Activated T-cell treated with anti-CD3 and anti-CD28 coated beads for 48 hours (primary cell): ENCODE results near the gene BDKRB1.
A peak's percentile ranks its signal among the peaks of the same experiment; 100 is the strongest.

Experiments
- DNase-seq: peaks from one replicate; pipeline ENCODE4 v3.0.0-alpha.2; 2020; ENCODE audit warnings: low read depth

BDKRB1 gene

GRCh38 chr14:96261772-96262655 is 6.0 kb downstream of the BDKRB1 start:
- DNase-seq: no peak

DNA sequence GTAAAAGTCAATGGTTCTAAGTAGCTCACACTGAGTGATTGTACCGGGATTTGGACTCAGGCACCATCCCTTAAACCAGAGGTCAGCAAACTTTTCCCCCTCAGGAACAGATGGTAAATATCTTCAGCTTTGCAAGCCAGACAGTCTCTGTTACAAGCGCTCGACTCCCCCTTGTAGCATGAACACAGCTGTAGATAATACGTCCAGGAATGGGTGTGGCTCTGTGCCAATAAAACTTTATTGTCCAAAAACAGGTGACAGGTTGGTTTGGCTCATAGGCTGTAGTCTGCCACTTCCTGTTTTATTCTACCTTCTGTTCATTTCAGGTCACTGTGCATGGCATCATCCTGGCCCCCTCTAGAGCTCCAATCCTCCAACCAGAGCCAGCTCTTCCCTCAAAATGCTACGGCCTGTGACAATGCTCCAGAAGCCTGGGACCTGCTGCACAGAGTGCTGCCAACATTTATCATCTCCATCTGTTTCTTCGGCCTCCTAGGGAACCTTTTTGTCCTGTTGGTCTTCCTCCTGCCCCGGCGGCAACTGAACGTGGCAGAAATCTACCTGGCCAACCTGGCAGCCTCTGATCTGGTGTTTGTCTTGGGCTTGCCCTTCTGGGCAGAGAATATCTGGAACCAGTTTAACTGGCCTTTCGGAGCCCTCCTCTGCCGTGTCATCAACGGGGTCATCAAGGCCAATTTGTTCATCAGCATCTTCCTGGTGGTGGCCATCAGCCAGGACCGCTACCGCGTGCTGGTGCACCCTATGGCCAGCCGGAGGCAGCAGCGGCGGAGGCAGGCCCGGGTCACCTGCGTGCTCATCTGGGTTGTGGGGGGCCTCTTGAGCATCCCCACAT is 7.6 kb downstream of the BDKRB1 start:
- no peak for DNase-seq

DNA sequence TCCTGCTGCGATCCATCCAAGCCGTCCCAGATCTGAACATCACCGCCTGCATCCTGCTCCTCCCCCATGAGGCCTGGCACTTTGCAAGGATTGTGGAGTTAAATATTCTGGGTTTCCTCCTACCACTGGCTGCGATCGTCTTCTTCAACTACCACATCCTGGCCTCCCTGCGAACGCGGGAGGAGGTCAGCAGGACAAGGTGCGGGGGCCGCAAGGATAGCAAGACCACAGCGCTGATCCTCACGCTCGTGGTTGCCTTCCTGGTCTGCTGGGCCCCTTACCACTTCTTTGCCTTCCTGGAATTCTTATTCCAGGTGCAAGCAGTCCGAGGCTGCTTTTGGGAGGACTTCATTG is 8.2 kb downstream of the BDKRB1 start:
- DNase-seq: no peak

DNA sequence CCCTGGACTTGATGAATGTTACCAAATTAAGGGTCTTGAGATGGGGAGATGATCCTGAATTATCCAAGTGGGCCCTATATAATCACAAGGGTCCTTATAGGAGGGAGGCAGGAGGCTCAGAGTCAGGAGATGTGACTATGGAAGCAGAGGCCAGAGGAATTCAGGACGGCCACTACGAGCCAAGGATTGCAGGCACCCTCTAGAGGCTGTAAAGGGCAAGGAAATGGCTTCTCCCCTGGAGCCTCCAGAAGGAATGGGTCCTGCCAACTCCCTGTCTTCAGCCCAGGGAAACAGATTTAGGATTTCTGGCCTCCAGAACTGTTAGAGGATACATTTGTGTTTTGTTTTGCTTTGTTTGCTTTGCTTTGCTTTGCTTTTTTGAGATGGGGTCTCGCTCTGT is 8.8 kb downstream of the BDKRB1 start:
- no peak for DNase-seq

DNA sequence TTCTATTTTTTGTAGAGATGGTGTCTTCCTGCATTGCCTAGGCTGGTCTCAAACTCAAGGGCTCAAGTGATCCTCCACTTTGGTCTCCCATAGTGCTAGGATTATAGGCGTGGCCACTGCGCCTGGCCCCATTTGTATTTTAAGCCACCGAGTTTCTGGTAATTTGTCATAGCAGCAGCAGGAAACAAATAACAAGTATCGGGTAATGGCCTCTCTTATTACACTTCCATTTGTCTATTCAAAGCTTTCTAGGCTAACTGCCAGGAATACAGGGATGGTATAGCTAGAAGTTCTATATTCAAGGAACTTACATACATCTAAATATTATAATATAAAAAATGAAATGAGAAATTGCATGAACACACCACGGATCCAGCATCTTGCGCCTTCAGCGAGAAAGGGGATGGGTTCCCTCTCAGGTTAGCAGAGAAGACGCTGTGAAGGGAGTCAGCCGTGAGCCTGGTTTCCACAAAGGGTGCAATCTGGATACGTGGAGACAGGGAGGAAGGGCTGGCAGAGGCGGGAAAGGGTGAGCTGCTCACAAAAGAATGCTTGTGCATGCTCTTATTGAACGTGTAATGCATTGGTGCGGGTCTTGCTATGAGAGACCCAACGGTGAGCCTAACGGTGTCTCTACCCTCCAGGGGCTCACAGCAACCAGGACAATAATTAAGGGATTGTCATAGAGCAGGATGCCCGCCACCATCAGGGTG is 9.5 kb downstream of the BDKRB1 start:
- no peak for DNase-seq

- no peak for DNase-seq
These were observed 11.3 kb downstream of the BDKRB1 start for GRCh38 chr14:96267336-96267735.

DNA sequence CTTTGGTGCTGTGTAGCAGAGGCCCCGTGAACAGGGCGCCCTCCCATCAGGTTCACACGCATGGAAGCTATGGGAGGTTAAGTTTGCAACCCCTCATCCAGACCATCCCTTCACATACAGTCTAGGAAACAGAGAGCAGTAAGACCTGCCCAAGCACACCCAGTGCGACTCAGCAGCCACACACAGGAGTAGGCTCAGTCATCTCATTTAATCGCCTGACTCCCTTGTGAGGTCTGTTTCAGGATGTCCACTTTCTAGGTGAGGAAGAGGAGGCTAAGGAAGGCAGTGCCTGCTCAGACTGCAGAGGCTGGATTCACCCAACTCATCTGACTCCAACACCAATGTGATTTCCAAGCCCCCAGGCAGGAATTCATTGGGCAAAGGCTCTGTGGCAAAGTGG is 11.9 kb downstream of the BDKRB1 start:
- DNase-seq: no peak

DNA sequence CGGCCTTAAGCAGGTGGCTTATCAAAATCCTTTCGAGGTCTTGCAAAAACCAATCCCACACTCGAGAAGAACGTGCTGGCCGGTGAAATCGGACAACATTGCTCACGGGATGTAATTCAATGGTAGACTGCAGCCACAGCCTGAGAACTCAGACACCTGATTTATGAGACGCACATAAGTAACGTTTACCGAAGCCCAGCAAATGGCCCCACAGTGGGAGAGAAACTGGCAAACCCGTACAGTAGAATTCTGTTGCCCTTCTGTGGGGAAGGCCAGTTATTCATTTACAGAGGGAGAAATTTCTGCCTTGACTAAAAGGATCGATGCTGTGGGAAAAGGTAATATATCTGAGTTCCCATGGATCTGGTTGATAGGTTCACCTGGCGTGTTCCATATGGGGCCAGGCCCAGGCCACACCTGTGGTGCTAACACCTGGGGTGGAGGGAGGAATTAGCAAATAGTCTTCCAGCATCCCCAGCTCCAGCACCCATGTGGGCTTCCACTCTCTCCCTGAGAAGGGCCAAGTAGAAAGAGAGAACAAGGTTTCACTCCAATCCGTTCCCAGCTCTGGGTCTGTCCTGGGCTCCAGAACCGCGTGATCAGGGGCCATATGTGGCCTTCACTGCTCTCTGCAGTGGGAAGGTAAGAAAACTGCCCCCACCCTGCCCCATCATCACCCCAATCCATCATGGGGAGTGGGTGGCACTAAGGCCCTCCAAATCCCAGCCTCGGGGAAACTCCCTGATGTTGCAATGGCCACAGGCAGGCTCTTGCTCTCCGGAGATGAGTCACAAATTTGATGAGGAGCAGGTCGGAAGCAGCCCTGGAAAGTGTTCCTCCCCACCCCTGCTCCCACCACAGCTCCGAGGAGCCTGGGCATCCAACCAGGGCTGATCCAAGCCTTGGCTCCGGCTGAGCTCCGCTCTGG is 12.7 kb downstream of the BDKRB1 start:
- DNase-seq: no peak

GRCh38 chr14:96269359-96269710 is 13.3 kb downstream of the BDKRB1 start:
- no peak for DNase-seq

GRCh38 chr14:96270565-96271420 is 14.8 kb downstream of the BDKRB1 start:
- no peak for DNase-seq

DNA sequence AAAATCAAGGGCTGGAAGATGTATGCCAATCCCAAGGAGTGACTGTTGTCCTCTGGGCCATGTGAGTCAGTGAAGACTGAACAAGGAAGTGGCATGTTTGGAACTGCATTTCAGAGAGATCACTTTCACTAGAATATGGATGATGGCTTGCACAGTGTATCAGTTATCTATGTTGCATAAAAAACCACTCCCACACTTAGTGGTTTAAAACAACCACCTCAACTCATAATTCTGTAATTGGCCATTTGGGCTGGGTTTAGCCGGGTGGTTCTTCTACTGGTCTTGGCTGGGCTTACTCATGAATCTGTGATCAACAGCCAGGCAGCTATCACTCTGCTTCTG is 15.4 kb downstream of the BDKRB1 start:
- no peak for DNase-seq

DNA sequence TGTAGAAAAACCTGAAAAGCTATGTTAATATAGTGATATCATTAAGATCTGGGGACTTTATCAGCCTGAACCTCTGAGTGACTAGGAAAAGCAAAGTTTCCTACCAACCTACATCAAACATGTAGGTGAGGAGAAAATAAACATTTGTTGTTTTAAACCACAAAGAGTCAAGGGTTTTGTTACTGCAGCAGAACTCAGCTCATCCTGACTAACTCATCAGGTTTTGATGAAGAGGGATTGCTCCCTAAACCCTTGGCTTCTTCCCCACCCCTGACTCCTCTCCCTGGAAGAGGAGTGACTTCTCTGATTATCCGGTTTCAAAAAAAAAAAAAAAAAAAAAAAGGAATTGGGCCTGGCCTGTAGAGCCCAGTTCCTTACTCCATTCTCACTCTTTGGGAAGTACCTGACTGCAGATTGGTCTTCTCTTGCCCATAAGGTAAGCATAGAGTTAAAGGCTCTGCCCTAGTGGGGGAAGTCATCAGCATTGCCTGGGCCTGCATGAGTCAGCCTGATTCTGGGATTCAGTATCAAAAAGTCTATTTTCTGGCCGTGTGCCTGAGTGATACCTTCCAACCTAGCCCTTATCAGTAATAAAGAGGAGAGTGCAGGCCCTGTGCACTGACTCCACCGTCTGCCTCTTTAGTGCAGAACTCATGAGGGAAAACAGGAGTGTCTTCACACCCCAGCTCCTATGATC is 16.9 kb downstream of the BDKRB1 start:
- no peak for DNase-seq

DNA sequence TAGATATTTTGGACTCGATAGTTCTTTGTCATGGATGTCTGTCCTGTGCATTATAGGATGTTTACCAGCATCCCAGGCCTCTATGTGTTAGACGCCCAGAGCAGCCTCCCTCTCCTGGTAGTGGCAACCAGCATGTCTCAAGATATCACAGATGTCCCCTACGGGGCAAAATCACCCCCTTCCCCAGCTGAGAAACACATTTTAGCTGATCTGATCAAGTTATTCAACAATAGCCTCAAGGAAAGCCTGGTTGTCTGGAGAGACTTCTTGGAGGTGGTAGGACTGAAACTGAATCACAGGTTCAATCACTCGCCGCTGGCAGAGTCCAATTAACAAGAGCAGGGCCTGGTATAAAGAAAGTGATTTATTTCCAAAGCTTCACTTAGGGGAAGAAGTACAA is 17.6 kb downstream of the BDKRB1 start:
- no peak for DNase-seq

DNA sequence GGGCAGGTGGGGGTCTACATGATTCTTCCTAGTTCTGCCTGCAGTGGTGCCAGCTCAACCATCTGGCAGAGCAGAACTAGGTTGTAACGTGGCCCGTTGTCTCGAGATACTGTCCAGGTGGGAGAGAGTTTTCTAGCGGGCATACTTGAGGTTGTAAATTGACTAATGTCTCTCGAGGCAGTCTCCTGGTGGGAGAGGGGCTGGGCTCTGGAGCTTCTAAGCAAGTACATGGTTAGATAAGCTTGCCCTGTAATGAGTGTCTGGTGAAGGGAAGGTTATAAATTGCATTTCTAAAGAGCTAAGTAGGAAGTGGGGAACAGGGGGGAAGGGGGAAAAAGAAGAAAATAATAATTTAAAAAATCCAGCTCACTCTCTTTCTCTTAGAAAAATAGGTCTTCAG is 18.1 kb downstream of the BDKRB1 start:
- DNase-seq: no peak

GRCh38 chr14:96274543-96274942 is 18.5 kb downstream of the BDKRB1 start:
- no peak for DNase-seq

DNA sequence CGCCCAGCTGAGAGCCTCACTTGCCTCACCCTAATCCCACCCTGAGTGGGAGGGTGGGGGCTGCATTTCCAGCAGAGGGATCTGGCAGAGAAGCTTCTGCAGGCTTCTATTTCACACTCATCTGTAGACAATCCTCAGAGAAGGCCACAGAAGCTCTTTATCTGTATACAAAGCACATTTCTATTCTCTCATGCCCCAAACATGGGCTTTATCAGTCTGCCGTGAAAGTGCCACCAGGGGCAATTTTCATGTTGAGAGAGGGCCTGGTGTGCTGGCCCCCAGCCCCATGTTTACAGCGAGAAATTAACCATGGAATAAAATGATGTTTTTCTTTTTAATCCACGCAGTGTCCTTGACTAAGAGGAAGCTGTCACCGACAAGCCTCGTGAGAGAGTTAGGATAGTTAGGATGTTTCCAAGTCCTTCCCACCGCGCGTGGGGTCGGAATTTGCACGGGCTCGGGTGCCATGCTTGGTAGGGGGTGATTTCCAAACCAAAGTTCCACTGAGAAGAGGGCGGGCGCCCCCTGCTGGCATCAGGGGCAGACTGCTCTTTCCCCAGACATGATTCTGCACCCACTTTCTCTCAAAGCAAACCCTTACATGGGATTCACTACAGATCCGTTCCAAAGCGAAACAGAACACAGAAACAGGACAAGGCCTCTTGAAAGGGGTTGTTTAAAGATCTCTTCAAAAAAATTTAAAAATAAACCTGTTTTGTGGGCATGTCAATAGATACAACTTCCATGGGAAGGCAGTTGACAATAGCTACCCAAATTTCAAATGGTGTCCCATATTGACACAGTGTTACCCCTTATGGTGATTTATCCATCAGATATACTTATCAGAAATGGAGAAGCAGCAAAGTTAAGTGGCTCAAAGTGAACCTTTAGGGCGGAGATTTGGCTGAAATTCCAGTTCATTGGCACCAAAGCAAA is 19.4 kb downstream of the BDKRB1 start:
- peak; percentile 62 for DNase-seq

DNA sequence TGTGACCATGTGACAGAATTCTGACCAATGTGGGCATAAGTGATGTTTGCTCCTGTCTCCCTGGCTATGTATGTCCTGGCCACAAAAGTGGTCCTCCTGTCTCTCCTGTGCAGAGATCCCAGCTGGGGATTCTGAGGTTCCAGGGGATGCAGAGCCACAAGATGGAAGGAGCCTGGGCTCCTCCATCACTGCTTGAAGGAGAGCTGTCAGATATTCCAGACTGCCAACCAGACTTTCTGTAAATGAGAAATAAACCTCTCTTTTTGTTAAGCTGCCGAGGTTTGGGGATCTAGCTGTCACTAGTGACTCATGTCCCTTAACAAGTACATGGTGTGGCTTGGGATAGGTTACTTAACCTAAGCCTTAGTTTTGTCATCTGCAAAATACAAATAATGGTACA is 21.9 kb downstream of the BDKRB1 start:
- no peak for DNase-seq

DNA sequence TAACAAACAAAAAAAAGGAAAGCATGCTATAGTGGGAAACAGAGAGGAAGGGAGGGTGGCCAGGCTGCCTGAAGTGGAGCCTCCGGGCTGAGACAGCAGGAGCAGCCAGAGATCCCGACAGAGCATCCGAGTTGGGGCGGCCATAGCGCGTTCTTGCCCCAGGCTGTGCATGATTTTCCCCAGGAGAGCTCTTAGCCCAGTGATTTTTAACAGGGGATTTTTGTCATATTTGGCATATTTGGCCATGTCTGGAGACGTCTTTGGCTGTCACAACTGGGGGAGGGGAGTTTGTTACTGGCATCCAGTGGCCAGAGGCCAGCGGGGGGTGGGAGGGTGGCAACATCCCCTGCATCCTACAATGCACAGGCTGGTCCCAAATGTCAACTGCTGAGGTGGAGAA is 23.6 kb downstream of the BDKRB1 start:
- no peak for DNase-seq

- DNase-seq: no peak
These were observed 24.1 kb downstream of the BDKRB1 start for GRCh38 chr14:96280104-96280503.
